ENCODE data around the gene NUAK1.

DNA sequence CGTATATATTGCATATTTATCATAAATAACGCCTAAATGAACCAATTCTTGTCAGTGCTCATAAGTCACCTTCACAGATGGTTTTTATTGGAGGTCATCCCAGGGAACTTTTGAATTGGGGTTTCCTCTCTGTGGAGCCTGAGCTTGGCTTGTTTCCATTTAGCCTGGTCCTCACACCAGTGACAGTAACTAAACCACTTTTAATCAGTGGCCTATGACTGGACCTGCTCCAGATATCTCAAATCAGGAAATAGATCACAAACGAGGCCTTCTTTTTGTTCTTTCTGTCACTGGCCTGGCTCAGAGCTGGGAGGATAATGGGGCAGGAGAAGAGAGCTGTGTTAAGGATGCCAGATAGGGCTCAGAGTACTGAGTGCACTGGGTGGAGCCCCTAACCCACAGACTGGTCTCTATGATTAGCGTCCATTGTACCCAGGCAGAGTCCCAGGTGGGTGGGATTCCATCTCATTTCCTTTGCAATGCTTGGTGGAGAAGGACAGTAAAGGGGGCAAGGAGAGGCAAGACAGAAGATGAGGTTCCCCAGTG lies 92.4 kb downstream of the NUAK1 start:
- TF ChIP-seq POLR2AphosphoS5 (IDR thresholded peaks at IDR 0.05) (no peak), POLR2A (IDR thresholded peaks at IDR 0.05; ENCODE audit: low read depth) (no peak), EP300 (IDR thresholded peaks at IDR 0.05) (no peak)
- TF ChIP-seq, protein P1, sequence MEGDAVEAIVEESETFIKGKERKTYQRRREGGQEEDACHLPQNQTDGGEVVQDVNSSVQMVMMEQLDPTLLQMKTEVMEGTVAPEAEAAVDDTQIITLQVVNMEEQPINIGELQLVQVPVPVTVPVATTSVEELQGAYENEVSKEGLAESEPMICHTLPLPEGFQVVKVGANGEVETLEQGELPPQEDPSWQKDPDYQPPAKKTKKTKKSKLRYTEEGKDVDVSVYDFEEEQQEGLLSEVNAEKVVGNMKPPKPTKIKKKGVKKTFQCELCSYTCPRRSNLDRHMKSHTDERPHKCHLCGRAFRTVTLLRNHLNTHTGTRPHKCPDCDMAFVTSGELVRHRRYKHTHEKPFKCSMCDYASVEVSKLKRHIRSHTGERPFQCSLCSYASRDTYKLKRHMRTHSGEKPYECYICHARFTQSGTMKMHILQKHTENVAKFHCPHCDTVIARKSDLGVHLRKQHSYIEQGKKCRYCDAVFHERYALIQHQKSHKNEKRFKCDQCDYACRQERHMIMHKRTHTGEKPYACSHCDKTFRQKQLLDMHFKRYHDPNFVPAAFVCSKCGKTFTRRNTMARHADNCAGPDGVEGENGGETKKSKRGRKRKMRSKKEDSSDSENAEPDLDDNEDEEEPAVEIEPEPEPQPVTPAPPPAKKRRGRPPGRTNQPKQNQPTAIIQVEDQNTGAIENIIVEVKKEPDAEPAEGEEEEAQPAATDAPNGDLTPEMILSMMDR (IDR thresholded peaks at IDR 0.05): no peak
